GM21423 (cell line): ENCODE measurements around the gene LAMA2.
"Not testable (repeated sequence)": the region's sequence is repeated elsewhere in the genome, so short reads cannot be mapped to it uniquely, and the experiment has no call there.

ENCODE experiments used
- ATAC-seq: cut with Tn5 transposase; IDR thresholded peaks from one replicate; pipeline ENCODE4 v1.9.1; 2021; ENCODE audit warnings: mild to moderate bottlenecking, moderate library complexity; ENCODE audit not compliant: unreplicated experiment

The LAMA2 gene

DNA sequence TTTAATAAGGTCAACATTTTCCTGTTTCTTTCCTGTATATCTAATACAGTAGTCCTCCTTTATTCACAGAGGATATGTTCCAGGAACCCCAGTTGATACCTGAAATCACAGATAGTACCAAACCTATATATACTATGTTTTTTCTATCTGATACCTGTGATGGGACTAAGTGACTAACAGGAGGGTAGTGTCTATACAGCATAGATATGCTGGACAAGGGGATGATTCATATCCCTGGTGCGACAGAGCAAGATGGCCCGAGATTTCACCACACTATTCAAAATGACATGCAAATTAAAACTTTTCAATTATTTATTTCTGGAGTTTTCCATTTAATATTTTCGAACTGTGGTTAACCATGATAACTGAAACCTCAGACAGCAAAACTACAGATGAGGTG lies 281.1 kb downstream of the LAMA2 start:
- no peak for ATAC-seq

- not testable (repeated sequence) for ATAC-seq
Measured at GRCh38 chr6:129172279-129172995, 289.5 kb downstream of the LAMA2 start.

DNA sequence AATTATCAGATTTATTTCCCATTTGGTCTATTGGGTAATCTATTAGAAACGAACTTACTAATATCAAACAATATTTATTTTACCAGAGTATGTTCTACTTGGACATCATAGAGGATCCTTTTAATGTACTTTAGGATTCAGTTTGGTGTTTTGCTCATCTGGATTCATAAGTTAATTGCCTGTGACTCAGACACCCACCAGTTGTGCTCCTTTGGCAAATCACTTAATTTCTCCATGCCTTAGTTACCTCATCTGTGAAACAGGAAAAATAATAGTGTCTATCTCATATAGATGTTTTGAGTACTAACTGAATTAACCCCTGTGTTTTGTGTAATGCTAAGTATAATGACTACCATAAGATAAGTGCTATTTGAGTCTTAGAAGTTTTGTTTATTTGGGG lies 292.1 kb downstream of the LAMA2 start:
- ATAC-seq: no peak

- no peak for ATAC-seq
Measured at GRCh38 chr6:129177801-129178200, 294.9 kb downstream of the LAMA2 start.

- no peak for ATAC-seq
Measured at GRCh38 chr6:129179283-129179682, 296.3 kb downstream of the LAMA2 start.

DNA sequence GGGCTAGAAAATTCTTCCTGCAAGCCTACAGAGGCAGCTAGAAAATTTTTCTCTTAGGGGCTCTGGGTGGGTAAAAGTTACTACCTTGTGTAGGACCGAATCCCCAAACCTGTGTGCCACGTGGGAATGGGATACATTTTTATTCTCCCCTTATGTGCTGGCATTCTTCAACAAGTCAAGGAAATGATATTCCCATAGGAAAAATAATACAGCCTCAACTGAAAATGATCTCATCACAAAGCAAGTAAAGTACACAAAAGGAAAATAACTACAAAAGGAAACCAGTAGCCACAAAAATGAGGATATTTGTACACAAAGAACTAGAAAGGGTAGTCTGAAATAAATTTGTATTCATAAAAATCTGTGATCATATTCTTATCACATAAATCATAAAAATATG lies 298.1 kb downstream of the LAMA2 start:
- no peak for ATAC-seq

DNA sequence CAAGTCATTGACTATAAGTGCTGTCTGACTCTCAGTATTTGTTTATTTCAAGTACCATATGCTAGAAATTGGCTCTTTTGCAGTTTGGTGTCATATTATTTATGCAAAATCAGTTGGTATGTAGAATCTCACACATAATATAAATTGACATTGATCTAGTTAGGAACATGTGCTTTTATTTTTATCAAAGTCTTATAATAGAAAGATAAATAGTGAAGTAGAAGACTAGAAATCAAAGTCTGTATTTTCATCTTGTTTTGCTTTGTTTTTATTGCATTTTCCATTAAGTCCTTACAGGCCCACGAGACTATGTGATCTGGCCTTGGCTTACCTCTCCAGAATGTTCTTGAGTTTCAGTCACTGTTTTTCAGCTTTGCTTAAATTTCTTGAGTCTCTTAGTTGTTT lies 300.3 kb downstream of the LAMA2 start:
- no peak for ATAC-seq

GRCh38 chr6:129183681-129184301 lies 300.9 kb downstream of the LAMA2 start:
- ATAC-seq: no peak

DNA sequence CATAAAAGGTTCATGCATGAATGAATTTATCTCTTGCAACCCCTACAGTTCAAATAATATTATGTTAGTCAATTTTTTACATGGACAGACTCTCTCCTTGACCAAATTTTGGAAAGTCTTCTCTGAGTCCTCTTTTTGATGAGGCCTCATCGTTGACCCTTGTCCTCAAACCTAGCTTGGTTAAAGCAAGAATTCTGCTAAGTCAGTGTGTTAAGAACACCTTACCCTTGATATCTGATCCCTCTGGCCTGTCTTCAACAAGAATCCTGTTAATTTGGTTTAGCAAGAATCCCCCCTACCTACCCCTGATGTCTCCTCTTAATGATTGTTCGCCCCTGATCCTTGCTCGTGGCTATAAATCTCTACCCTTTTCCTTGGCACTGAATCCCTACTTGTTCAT lies 301.4 kb downstream of the LAMA2 start:
- ATAC-seq: no peak

DNA sequence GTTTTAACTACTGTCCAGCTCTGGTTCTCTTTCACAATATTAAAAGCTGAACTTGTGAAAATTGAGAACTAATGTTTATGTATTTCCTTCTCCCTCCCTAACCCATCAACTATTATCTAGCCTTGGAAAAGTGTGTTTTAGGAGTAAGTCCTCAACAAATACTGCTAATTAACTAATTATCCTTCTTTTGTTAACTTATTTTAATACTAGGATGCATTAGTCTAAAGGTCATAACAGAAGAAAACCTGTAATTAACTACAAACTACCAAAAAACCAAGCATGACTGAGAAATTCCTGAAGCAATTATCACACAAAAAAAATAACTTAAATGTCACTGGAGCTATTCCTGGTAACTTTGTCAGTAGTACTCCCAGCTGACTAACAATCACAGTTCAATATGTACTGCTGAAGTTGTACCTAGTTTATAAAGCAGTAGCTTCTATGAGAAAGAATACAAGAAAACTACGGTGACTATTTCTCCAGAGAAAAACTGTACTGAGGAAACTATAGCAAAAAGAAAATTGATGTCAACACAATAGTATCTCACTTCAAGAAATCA lies 301.9 kb downstream of the LAMA2 start:
- no peak for ATAC-seq

- ATAC-seq: no peak
Measured at GRCh38 chr6:129186988-129187387, 304.1 kb downstream of the LAMA2 start.

- ATAC-seq: no peak
Measured at GRCh38 chr6:129188306-129188705, 305.4 kb downstream of the LAMA2 start.

DNA sequence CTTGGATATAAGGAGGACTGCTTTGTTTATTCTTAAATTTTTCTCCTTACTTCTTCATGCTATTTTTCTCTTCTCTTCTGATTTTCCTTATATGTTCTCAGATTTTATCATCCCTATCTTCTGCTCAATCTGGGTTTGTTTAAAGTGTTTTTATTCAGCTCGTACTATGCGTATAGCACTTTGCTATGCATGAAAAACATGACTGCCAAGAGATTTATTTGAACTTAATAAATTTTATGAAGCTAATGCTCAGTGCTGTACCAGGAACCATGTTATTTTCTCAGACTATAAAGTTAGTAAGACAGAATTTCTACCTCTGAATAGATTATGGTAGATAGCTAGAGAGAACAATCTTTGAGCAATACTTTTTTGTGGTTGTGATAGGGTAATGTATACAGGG lies 305.9 kb downstream of the LAMA2 start:
- ATAC-seq: no peak

DNA sequence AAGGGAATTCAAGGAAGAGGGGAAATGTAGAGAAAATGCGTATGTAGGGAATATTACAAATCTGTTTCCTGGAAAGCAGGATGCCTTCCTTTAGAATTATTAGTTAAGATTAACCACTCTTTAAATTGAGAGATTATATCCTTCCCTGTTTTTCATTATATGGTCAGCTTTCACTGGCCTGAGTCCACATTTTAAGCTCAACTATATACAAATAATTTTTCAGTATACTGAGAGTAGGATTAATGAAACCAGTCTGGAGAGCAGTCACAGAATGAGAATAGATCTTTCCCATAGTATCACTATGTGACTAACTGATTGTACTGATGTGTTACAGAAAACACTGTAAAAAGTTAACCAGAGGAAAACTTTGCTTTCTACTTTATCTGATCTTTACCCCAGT lies 306.3 kb downstream of the LAMA2 start:
- no peak for ATAC-seq

GRCh38 chr6:129191235-129191634 lies 308.3 kb downstream of the LAMA2 start:
- no peak for ATAC-seq

- ATAC-seq: no peak
Measured at GRCh38 chr6:129192458-129192989, 309.6 kb downstream of the LAMA2 start.

DNA sequence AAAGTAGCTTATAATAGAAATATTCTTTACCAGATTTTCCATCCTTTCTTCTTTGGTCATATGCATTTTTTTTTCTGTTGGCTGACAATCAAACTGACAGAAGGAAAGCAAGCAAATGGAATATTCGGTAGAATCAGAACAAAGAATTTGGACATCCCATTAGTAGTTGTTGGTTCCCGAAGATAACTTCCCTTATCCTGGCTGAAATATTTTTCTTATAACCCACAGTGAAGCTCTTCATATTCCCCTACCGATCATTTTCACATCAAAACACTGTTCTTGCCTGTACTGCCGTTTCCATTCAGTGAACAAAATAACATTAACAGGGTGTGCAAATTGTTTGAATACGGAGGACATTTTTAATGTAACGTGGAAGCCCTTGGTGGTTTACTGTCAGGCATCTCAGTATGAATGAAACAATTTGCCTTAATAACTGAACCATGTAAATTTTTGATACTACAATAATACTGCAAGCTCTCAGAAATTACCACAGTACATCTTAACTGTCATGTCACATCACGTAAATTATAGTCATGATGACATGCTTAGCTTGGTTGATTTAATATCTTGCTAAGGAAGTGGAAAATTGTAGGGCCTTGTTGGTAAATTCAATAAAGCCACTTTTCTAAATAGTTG lies 311.5 kb downstream of the LAMA2 start:
- no peak for ATAC-seq

DNA sequence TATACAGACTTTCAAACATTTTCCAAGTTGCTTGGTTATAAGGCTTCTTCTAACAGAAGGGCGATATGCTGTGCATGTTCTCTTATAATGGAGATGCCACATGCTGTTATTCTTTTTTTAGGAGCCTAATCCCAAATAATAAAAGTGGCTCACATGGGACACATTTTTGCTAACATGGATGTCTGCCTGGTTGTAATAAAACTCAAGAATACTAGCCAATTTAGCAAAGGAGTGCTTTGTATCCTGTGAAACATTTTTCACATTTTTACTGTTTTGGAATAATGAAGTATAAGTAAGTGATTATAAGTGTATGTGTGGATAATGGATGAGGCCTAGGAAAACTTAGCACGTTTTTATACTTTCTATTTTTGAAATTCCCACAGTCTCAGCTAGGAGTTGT lies 312.2 kb downstream of the LAMA2 start:
- ATAC-seq: no peak

DNA sequence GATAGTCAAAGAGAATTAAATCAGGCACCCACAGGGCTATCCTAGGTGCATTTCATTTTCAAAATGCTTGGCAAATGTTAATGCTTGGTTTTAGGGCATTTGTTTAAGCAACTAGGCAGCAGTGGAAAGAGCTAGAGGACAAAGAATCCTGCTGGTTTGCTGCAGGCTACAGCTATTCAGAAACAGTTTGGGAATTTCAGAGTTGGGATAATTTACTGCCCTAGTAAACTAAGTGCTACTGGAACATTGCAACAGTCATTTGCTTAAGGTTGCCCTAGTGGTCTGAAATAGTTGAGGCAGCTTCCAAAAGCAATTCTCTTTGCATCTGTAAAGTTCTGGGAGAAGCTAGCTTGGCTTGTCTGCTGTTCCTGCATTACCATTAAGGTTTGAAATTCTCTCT lies 312.7 kb downstream of the LAMA2 start:
- no peak for ATAC-seq

- no peak for ATAC-seq
Measured at GRCh38 chr6:129197154-129197553, 314.2 kb downstream of the LAMA2 start.

- no peak for ATAC-seq
Measured at GRCh38 chr6:129200151-129200550, 317.2 kb downstream of the LAMA2 start.
